Measurements from ENCODE around the gene PKMYT1.
A peak's percentile ranks its signal among the peaks of the same experiment; 100 is the strongest.

PKMYT1 gene

GRCh38 chr16:2980227-2981176, at the start of gene PKMYT1:
Gene PKMYT1, minus strand, starts transcription at chr16:2980446. Its CDS starts 789 bp downstream, at chr16:2979657.
- peak; percentile 82 to 92 for DNase-seq (ENCODE audit: low read depth in 2 of 2)

- DNase-seq (ENCODE audit: low read depth in 2 of 2): no peak
Measured at GRCh38 chr16:3029491-3030221, 49.4 kb upstream of the PKMYT1 start.

GRCh38 chr16:3028716-3029319, 48.6 kb upstream of the PKMYT1 start:
- no peak for DNase-seq (ENCODE audit: low read depth in 2 of 2)

DNA sequence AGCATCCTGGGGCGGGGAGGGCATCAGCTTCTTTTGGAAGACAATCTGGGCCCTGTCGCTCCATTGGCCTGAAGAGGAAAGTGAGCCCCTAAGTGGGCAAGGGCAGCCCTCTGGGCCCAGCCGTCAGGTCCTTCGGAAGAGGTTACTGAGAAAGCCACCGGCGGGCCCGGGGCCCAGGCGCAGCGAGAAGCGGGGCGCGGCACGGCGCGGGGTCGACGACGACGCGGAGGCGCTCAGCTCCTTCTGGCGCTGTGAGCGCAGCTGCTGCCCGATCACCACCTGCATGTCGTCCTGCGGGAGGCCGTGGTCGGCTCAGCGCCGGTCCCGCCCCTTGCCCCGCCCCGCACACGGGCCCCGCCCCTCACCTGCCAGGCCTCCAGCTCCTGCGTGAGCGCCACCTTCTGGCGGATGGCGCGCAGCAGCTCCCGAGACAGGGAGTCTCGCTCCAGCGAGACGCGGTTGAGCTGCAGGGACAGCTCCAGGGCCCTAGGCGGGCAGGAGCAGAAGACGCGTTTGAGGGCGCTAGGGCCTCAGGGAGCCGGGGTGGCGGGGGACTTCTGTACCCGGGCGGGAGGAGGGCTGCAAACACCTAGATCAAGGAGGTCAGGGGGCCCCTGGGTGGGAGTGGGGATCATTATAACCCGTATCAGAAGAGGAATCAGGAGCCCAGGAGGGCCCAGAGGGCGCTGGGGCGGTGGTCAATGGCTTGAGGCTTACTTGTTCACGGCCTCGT, 47.9 kb upstream of the PKMYT1 start:
- peak; percentile 60 to 78 for DNase-seq (ENCODE audit: low read depth in 2 of 2)

DNA sequence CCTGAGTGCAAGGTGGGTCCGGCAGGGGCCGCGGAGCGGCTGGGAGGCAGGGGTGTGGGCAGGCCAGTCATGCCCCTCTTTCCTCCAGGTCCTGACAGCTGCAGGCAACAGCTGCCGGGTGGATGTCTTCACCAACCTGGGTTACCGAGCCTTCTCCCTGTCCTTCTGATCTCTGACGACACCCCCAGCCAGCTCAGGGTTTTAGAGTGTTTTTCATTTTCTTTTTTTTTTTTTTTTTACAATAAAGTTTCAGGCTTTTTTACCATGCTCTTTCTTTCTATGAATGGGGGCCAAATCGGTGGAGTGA, 47.2 kb upstream of the PKMYT1 start:
- DNase-seq (ENCODE audit: low read depth in 2 of 2): no peak

DNA sequence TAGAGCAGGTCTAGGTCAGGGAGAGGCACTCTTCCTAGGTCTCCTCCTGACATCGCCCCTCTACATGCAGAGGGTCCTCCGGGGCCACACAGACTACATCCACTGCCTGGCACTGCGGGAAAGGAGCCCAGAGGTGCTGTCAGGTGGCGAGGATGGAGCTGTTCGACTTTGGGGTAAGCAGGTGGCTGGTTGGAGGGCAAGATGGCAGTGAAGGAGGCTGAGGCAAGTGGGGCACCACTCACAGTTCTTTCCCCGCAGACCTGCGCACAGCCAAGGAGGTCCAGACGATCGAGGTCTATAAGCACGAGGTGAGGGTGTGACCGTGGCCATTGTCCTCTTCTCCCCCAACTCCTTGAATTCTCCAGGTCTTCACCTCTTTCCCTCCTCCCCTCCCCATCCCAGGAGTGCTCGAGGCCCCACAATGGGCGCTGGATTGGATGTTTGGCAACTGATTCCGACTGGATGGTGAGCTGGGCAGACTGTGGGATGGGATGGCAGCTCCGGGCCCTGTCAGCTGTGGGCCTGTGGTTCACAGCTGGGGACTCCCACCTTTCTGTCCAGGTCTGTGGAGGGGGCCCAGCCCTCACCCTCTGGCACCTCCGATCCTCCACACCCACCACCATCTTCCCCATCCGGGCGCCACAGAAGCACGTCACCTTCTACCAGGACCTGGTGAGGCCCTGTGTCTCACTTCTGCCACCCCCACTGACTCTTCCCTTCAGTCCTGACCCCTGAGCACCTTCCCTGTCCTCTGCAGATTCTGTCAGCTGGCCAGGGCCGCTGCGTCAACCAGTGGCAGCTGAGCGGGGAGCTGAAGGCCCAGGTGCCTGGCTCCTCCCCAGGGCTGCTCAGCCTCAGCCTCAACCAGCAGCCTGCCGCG, 46.6 kb upstream of the PKMYT1 start:
- no peak for DNase-seq (ENCODE audit: low read depth in 2 of 2)

GRCh38 chr16:3026003-3026378, 45.7 kb upstream of the PKMYT1 start:
- DNase-seq (ENCODE audit: low read depth in 2 of 2): no peak

- DNase-seq (ENCODE audit: low read depth in 2 of 2): no peak
Measured at GRCh38 chr16:3025032-3026002, 45.1 kb upstream of the PKMYT1 start.

DNA sequence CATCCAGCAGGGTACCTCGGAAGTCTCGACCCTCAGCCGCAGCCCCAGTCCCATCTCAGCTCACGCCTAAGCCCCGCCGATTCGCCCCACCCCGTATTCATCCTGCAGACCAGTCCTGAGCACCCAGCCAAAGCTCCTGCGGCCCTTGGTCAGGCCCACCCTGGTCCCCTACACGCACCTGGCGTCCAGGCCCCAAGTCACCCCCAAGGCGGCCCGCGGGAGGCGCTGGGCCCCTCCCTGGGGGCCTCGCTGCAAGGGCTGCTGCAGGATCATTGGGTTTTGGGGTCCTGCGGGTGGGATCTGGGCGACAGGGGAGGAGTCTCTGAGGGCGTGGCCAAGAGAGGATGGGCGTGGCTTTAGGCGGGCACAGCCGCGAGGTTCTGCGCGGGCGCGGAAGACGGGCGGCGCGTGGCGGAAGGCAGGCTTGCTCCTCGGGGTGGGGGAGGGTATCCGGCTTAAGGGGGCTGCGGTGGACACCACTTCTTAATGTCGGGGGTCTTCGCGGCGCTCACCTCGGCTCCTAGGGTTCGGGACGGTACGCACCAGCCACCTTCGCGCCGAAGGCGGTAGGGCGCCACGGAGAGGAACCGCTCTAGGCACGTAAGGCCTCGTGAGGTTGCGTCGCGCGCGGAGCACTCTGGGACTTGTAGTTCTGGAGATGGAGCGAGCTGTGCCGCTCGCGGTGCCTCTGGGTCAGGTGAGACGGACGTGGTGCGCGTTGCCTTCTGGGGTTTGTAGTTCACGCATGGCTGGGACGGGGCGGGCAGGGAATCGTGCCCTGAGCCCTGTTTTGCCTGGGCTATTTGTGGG, 43.6 kb upstream of the PKMYT1 start, which contains the start of the genes HCFC1R1 and THOC6:
Gene HCFC1R1 (minus strand): TSS at position 274 of the 810 bp plus-strand sequence. CDS start 1 bp downstream, at position 273.
Gene THOC6 (plus strand): TSS at position 367 of the 810 bp plus-strand sequence. CDS start 292 bp downstream, at position 659.
- DNase-seq (ENCODE audit: low read depth in 2 of 2): peak; percentile 92 to 94

DNA sequence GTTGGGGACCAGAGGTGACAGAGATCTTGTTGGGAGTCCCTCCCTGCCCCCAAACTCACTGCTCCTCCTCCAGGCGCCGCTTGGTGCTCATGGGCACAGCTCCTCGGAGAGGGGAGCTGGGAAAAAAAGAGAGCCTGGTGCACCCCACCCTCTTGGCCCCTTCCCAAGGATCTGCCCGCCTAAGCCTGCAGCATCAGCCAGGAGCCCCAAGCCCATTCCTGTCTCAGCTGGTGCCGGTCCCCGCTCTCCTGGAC, 43.1 kb upstream of the PKMYT1 start:
- DNase-seq (ENCODE audit: low read depth in 2 of 2): no peak

DNA sequence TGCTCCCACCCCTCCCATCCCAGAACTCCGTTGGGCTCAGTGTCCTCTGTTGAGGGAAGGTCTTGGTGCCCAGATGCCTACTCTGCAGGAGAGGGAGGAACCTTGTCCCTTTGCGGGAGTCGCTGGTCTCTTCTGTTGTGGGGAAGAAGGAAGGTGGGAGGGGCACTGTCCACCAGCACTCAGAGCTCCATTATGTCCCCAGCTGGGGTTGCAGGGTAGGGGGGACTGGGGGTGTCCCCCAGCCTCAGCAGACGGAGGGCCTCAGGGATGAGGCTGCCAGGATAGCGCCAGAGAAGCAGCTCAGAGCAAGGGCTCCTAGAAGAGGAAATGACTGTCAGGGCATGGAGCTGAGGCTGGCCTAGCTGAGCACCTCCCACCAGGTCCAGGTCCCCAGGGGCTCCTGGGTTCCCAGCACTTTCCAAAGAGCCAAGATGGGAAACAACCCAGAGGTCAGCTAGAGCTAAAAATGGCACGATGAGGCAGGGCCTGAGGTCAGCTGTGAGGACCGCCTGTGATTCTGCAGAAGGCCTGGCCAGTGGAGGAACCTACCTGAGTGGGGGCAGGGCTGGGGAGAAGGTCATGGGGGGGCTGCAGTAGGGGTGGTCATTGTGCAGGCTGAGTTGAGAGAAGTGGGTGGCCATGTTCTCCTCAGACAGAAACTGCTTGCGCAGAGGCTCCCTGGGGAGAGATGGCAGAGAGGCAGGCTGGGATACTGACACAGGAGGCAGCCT, 42.6 kb upstream of the PKMYT1 start:
- DNase-seq (ENCODE audit: low read depth in 2 of 2): no peak

- DNase-seq (ENCODE audit: low read depth in 2 of 2): peak; percentile 88 to 90
Measured at GRCh38 chr16:3022208-3022683, 42.0 kb upstream of the PKMYT1 start.

DNA sequence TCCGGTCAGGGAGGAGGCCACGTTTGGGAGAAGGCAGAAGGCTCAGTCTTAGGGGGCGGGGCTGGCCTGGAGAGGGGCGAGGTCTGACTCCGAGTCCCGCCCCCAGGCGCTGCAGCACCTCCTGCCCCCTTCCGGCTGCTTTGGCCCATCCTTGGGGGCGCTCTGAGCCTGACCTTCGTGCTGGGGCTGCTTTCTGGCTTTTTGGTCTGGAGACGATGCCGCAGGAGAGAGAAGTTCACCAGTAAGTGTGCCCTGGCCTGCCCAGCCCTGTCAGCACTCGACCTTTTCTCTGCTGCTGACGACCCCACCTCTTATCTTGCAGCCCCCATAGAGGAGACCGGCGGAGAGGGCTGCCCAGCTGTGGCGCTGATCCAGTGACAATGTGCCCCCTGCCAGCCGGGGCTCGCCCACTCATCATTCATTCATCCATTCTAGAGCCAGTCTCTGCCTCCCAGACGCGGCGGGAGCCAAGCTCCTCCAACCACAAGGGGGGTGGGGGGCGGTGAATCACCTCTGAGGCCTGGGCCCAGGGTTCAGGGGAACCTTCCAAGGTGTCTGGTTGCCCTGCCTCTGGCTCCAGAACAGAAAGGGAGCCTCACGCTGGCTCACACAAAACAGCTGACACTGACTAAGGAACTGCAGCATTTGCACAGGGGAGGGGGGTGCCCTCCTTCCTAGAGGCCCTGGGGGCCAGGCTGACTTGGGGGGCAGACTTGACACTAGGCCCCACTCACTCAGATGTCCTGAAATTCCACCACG, 41.4 kb upstream of the PKMYT1 start:
- peak; percentile 76 to 82 for DNase-seq (ENCODE audit: low read depth in 2 of 2)

GRCh38 chr16:3020604-3021448, 40.6 kb upstream of the PKMYT1 start:
- peak; percentile 55 to 76 for DNase-seq (ENCODE audit: low read depth in 2 of 2)

GRCh38 chr16:3020247-3020603, 40.0 kb upstream of the PKMYT1 start, which contains the start of gene TNFRSF12A:
Gene TNFRSF12A, plus strand, starts transcription at chr16:3020368. Its CDS starts 30 bp downstream, at chr16:3020398.
- DNase-seq (ENCODE audit: low read depth in 2 of 2): peak; percentile 22 to 70

DNA sequence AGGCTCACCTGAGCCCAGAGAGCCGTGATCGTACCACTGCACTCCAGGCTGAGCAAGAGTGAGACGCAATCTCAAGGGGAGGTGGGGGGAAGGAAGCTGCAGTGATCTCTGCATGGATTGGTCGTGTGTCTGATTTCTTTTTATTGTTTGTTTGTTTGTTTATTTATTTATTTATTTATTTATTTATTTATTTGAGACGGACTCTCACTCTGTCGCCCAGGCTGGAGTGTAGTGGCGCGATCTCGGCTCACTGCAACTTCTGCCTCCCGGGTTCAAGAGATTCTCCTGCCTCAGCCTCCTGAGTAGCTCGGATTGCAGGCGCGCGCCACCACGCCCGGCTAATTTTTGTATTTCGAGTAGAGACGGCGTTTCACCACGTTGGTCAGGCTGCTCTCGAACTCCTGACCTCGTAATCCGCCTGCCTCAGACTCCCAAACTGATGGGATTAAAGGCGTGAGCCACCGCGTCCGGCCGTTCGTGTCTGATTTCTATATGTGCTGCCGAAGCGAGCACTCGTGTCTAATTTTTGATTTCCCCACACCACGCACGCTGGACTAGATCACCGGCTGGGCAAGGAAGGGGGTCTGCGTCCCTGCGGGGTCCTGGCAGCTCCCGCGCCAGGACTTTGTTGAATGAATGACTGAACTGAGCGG, 39.5 kb upstream of the PKMYT1 start:
- no peak for DNase-seq (ENCODE audit: low read depth in 2 of 2)

All from stimulated activated CD8-positive, alpha-beta memory T cell treated with anti-CD3 and anti-CD28 coated beads, Interleukin-7, amount 100 ng/mL, for 4 hours (primary cell).